HG02973 (cell line): ENCODE measurements around the gene INPP5E.
A peak's percentile ranks its signal among the peaks of the same experiment; 100 is the strongest.
"Not testable (repeated sequence)": the region's sequence is repeated elsewhere in the genome, so short reads cannot be mapped to it uniquely, and the experiment has no call there.

Source experiments
- ATAC-seq: cut with Tn5 transposase; IDR thresholded peaks from one replicate; pipeline ENCODE4 v1.9.1; 2021; ENCODE audit warnings: moderate library complexity; ENCODE audit not compliant: unreplicated experiment

Gene INPP5E

DNA sequence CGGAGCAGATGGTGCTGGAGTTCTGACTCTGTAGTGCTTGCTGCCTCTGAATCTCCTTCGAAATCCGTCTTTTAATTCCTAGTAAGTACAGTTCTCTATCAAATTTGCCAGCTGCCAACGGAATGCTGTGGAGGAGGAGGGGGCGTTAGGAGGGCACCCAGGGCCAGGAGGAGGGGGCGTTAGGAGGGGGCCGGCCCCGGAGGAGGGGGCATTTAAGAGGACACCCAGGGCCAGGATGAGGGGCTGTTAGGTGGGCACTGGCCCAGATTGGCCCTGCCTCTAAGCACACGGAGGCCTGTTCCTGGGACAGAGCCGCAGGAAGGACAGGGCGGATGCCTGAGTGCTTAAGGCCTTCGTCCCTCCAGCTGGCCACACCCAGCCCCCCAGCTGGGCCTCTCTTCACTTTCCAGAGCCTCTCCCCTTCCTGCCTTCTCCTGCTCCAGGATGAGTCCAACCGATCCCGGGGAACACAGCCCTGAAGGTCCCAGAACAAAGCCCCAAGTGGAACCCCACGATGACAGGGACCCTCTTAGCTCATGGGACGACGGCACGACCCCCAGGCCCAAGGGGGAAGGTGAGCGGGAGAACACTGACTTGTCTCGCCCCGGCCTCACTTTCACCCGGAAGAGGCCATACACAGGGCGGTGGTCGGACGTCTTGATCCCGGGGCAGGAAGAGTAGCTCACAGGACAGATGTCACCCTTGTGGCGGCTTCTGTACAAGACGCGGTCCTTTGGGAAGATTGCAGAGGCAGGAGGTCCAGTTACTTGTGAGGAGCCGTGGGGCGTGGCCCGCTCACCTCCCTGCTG, 9.8 kb downstream of the INPP5E start:
- ATAC-seq: no peak

DNA sequence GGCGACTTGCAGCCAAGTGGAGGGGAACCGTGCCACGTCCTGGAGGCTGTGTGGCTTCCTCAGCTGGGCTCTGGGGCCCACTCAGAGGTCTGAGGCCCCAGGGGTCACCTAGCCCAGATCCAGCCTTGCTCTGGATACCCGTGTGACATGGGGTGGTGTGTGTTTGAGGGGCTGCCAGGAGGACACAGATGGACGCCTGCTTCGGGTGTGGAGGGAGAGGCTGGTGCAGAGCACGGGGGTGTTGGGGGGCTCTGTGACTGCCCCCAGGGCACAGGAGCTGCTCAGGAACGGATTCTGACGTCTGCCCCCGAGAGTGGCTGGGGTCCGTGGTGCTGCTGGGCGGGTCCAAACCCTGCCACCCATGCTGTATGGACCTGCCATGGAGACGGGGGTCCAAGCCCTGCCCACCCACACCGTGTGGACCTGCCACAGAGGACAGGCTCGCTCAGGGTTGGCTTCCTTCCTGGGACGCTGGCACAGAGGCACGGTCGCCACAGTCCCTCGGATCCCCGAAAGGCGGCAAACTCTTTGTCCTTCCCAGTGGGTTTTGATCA, 10.5 kb downstream of the INPP5E start:
- no peak for ATAC-seq

DNA sequence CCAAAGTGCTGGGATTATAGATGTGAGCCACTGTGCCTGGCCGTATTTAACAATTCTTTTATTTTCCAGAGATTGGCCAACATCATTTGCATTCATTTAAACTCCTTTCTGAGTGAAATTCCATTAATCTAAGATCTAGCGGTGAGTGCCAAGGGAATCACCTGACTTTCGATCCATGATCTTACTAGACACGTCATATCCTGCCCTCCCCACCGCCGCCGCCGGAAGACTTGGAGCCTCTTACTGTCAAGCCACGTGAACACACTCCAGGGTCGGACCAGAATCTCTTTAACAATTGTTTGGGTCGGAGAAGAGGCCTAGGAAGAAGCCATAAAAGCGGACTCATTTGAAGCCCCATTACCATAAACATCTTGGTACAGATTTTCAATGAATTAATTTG, 12.9 kb downstream of the INPP5E start:
- no peak for ATAC-seq

DNA sequence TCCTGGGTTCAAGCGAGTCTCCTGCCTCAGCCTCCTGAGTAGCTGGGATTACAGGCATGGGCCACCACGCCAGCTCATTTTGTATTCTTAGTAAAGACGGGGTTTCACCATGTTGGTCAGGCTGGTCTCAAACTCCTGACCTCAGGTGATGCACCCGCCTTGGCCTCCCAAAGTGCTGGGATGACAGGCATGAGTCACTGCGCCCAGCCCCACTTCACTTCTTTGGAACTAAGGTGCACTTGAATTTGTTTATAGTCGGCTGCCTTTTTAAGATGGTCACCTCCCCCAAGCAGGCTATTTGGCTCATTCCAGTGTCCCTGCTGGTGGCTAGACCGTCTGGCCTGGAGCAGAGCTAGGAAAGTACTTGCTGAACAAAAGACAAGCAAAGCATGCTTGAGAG, 14.3 kb downstream of the INPP5E start:
- ATAC-seq: not testable (repeated sequence)

DNA sequence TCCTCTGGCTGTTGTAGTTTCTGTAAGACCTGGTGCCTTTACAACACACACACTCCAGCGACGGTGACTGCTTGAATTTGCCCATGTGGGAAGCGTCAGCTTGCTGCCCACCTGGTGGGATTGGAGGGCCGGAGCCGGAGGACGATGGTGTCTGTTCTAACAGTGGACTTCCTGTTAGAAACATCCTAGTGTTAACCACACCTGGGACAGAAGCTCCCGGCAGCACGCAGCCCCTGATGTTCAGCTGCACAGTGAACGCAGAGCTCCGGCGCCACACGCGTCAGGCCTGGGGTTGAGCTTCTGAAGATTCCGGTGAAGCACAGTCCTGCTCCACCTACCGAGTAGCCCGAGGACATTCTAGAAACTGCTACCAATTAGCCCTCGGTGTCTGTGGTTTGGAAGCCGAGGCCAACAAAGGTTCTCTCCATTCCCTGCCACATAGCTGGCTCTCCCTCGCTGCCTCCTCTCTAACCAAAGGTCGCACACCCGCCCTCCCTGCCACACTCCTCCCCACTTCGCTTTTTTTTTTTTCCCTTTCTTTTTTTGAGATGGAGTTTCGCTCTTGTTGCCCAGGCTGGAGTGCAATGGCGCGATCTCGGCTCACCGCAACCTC, 14.8 kb downstream of the INPP5E start:
- no peak for ATAC-seq

DNA sequence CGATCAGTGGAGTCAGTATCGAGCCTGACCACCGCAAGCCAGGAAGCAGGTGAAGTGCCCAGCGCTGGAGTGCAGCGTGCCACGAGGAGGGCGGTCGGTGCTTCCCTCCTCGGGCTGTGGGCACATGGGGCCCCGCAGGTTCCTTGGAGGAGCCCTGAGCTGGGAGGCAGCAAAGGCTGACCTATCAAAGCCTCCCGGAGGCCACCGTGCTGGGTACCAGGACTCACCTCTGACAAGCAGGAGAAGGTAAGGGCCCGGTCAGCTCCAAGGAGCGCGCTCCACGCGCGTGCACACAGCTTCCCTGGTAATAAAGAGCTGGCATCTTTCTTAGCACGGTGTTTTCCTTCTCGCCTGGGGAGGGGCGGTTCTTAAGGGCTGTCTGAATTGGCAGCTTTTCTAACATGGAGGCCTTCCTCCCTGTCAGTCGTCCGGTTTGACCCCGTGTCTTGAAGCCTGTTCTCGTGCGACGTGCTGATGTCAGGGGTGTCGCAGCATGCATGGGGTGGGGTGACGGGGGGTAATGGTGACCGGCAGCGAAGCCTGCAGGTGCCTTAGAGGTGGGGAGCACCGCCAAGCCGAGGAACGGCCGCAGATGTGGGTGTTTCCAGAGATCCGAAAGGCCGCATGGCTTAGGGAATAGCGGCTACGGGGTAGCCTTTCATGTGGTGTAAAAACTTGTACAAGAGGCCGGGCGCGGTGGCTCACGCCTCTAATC, 16.1 kb downstream of the INPP5E start:
- no peak for ATAC-seq

DNA sequence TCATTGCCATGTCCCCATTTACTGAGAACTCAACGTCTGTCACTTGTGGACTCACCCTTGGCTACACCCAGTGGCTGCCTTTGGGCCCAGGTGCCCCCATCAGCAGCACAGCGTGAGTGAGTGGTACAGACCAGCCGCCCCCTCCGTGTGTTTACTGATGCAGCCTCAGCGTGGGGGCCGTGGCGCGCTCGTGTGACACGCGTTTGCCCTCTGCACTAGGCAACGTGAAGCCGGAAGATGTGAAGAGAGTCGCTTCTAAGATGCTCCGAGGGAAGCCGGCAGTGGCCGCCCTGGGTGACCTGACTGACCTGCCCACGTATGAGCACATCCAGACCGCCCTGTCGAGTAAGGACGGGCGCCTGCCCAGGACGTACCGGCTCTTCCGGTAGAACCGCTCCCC, 16.8 kb downstream of the INPP5E start:
- no peak for ATAC-seq

DNA sequence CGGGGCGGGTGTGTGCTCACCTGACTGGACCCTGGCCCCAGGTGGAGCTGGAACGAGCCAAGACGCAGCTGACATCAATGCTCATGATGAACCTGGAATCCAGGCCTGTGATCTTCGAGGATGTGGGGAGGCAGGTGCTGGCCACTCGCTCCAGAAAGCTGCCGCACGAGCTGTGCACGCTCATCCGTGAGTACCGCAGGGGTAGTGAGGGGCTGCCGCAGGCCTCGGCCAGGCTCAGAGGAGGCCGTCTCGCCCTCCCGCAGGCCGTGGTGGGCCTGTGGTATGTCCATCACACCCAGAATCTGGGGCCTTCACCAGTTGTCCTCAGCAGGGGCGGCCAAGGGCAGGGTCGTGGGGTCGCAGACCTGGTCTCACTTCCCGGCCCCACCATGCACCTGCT, 17.9 kb downstream of the INPP5E start:
- no peak for ATAC-seq

DNA sequence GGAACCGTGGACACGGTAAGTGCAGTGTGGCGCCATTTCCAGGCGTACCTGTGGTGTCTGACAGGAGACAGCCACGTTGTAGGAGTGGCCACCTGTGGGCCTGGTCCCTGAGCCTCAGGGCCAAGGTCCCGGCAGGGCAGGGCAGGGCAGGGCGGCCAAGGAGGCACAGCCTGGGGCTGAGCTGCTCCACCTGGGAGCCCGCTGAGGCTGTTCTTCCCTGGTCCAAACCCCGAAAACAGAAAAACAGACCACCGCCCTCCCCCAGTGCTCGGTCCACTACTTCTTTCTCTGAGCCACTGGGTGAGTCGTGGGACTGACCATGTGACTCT, 20.6 kb downstream of the INPP5E start:
- ATAC-seq: no peak

DNA sequence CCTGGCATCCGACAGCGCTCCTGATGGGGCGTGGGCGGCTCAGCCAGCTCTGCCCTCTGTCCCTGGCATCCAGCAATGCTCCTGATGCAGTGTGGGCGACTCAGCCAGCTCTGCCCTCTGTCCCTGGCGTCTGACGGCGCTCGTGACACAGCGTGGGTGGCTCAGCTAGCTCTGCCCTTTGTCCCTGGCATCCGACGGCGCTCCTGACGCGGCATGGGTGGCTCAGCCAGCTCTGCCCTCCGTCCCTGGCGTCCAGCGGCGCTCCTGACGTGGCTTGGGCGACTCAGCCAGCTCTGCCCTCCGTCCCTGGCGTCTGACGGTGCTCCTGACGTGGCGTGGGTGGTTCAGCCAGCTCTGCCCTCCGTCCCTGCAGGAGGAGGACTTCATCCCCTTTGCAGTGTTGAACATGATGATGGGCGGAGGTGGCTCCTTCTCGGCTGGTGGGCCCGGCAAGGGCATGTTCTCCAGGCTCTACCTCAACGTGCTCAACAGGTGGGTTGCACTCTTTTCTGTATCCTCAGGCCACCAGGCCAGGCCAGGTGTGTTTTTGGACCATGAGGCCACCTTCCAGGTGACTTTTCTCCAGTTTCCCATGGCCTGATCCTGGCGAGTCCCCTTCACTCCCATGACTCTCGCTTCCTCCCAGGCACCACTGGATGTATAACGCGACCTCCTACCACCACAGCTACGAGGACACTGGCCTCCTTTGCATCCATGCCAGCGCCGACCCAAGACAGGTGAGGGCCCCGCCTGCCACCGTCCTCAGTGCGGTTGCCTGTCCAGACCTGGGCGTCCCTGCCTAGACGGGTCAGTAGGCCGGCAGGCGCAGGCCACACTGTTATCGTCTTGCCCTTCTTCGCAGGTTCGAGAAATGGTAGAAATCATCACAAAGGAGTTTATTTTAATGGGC, 21.2 kb downstream of the INPP5E start:
- no peak for ATAC-seq

DNA sequence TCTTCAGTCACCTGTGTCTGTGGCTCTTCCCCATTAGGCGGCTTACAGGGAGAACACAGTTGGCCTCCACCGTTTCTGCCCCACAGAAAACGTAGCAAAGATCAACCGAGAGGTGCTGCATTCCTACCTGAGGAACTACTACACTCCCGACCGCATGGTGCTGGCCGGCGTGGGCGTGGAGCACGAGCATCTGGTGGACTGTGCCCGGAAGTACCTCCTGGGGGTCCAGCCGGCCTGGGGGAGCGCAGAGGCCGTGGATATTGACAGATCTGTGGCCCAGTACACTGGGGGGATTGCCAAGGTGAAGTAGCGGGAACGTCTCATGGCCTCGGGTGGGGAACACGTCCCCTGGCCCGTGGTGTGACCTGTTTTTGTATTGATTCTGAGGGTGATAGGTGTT, 22.7 kb downstream of the INPP5E start:
- ATAC-seq: no peak

DNA sequence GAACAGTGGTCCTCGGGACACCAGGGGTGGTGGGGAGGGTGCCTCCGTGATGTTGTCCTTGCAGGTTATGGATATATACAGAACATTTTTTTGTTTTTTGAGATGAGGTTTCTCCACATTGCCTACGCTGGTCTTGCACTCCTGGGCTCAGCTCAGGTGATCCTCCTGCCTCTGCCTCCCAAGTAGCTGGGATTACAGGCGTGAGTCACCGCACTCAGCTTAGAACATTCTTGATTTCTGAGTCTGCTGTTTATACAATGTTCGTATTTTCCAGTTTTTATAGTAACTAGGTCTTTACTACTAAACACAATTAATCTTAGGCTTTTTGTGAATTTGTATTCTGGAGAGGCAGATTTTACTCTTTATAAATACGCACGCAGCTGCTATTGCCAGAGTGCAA, 23.2 kb downstream of the INPP5E start:
- no peak for ATAC-seq

DNA sequence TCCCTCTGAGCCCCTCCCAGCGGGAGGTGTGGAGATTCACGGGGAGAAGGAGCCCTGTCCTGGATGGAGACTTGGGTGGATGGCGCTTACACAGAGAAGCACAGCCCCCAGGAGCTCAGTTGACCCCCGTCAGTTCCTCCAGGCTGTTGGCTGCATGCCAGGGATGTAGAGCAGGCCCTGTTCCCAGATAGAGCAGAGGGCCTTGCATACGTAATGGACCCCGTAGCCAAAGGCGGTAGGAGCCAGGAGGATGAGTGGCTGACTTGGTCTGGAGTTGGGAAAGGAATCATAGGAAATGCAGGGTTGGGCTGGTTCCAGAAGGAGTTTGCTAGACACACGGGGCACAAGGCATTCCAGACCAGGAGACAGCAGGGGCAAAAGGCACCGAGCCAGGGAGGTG, 26.7 kb downstream of the INPP5E start:
- ATAC-seq: no peak

DNA sequence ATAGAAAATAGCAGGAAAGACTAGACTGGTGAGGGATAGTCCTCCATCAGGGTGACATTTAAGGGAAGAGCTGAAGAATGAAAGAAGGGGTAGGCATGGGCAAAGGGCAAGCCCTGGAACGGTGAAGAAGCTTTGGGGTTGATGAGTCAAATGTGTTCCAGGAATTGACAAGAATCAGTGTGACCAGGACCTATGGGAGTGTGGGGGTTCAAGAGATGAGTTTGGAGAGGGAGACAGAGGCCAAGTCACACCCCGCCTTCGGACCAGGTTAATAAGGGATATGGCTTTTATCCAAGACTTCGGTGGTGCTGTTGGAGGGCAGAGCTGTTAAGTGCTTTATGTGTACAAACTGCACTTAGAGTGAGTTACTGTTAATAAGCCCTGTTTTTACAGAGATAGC, 28.3 kb downstream of the INPP5E start:
- no peak for ATAC-seq

DNA sequence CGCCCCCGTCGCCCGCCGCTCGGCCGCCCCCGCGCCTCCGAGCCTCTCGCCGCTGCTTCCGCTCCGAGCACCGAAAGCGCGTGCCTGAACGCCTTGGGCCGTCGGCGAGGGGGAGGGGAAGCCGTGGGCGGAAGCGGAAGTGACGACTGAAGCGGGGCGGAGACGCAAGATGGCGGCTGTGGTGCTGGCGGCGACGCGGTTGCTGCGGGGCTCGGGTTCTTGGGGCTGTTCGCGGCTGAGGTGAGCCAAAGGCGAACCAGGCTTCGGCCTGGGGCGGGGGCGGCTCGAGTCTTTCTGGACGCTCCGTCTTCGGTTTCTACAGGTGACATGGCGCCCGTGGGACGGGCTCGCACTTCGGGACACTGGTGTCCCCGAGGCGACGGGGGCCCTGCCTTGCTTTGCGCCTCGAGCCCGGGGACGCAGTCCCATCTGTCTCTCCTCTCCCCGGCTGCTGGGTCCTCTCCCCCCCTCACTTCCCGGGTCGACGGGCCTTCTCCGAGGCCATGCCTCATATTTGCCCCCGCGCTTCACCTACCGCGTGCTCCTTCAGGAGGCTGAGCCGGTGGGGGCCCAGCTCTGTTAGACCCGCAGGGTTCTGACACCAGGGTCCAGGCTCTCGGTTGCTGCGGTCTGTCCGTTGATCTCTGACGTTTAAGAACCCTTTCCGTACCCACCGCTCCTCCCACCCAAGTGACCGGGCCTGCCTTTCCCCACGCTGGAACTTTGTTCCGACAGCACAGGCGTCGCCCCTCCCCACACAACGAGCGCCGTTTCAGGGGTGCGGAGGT, 29.0 kb downstream of the INPP5E start, which contains the start of the genes ENTR1 and PMPCA:
ENTR1 (minus strand) TSS at position 115 of the 788 bp plus-strand sequence. CDS start 217 bp downstream, outside the sequence.
PMPCA (plus strand) TSS at position 159 of the 788 bp plus-strand sequence; CDS start at position 170, 11 bp downstream.
- peak; percentile 62 for ATAC-seq

DNA sequence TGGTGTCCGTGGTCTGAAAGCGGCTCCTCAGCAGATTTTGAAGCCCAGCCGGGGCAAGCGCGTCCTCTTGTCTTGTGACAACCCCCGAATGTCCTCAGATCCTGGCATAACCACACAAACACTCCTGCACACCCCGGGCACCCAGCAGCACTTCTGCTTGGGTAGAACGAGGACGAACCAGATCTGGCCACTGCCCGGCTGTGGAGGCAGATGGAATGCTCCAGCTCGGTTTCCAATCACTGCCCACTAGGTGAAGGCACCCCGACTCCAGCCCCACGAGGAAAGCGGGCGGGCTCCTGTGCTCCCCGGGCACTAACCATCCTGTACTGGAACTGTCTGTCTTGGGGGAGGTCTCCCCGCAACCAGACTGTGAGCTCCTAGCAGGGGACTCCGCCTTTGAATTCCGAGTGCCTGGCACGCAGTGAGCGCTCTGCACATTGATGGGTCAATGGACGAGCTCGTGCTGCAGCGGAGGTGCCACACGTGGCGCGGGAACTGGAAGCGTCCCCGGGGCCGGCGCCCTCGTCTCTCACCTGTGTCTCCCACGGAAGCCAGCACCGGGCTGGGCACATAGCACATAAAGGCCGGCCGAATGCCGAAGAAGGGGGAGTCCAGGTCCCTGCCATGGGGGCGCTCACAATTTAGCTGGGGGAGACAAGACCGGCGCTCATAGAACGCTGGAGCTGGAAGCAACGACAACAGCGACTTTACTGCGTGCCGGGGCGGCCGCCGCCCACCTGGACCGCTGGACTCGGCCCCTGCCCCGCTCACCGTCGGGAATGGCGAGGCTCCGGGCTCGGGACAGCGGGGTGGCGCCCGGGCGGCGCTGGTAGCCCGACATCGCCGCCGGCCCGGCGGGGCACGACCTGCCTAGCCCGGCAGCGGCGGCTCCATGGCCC, 29.8 kb downstream of the INPP5E start:
- peak; percentile 20 for ATAC-seq

DNA sequence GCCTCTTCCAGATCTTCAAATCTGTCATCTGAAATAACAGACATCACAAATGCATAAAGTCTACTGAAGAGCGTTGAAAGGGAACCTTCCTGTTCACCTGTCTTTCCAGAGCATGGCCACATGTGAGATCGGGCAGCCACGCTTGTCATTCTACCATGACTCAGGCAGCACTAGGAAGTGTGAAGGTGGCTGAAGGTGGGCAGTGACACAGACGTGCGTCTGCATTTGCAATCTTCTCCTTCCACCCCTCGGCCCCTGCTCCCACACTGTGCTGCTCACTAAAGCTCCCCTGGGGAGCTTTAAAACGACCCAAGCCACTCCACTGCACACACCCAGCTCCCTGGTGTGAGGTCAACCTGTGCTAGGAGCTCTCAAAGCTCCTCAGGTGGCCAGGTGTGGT, 31.7 kb downstream of the INPP5E start:
- no peak for ATAC-seq

DNA sequence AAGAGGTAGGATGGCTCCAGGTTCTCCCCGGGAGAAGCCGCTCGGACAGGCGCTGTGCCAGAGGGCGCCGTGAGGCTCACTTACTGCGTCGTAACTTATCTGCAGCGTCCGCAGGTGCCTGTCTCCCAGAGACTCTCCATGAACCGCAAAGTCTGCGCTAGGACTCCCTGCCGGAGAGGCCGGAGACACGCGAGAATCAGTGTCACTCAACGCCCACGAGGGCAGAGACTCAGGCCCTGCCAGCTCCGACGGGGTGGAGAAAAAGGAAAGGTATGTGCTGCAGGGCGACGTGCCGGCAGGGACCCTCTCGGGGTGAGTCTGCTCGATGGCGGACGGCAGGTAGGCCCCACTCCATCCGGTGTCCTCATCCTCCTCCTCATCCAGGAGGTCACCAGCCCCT, 32.6 kb downstream of the INPP5E start:
- not testable (repeated sequence) for ATAC-seq

DNA sequence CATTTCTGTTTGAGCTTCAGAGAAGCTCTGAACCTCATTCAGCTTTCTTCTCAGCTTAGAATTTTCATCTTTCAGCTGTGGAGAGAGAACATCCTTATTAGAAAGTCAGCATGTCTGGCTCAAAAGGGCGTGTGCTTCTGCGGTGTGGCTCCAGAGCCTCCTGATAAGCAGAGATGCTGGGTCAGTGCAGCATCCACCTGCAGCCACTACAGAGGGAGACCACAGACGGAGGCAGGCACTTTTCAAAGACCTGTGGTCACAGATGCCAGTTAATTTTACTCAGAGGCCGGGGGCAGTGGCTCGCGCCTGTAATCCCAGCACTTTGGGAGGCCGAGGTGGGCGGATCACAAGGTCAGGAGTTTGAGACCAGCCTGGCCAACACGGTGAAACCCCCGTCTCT, 33.7 kb downstream of the INPP5E start:
- not testable (repeated sequence) for ATAC-seq
